WTC11 (cell line): ENCODE results near the gene CHTF8. TPM values are rescaled to one million over a fixed set of nuclear protein-coding genes. Genes with fewer than 3 reads are reported as not detected.
A peak's percentile ranks its signal among the peaks of the same experiment; 100 is the strongest.
"Not testable (repeated sequence)": the region's sequence is repeated elsewhere in the genome, so short reads cannot be mapped to it uniquely, and the experiment has no call there.

Source experiments
- ATAC-seq: fragments of 200-7000 bp; cut with Tn5 transposase; 2 replicates; pipeline ENCODE4 v1.10.0; 2021; ENCODE audit warnings: mild to moderate bottlenecking, moderate library complexity
- CTCF ChIA-PET: fragments of 300-600 bp; sonication (Branson Sonifier 250); formaldehyde crosslinking; loops from one replicate; lab custom pipeline; 2021; ENCODE audit warnings: antibody characterized with exemption; lab: Charles Lee
- POLR2A ChIA-PET: fragments of 350-600 bp; sonication (Branson Sonifier 250); formaldehyde crosslinking; loops from one replicate; lab custom pipeline; 2021; ENCODE audit warnings: antibody characterized with exemption; lab: Charles Lee
- DNase-seq: peaks from one replicate; pipeline ENCODE4 v3.0.0; 2021; ENCODE audit warnings: low spot score
- H3K27ac Mint-ChIP-seq: 2 replicates; pipeline ENCODE4 v1.8.0; 2021; ENCODE audit warnings: mixed read lengths
- H3K27me3 Mint-ChIP-seq: 2 replicates; pipeline ENCODE4 v1.8.0; 2021; ENCODE audit warnings: low read depth, mild to moderate bottlenecking, moderate library complexity, mixed read lengths
- H3K36me3 Mint-ChIP-seq: 2 replicates; pipeline ENCODE4 v1.8.0; 2021; ENCODE audit warnings: mixed read lengths
- H3K4me1 Mint-ChIP-seq: 2 replicates; pipeline ENCODE4 v1.8.0; 2022; ENCODE audit warnings: mixed read lengths
- H3K4me3 Mint-ChIP-seq: 2 replicates; pipeline ENCODE4 v1.8.0; 2021; ENCODE audit warnings: mild to moderate bottlenecking, moderate library complexity, mixed read lengths
- H3K9me3 Mint-ChIP-seq: 2 replicates; pipeline ENCODE4 v1.8.0; 2021; ENCODE audit warnings: mixed read lengths
- AFF4 ChIP-seq: sonication (generic); formaldehyde crosslinking; IDR thresholded peaks from 2 replicates; pipeline ENCODE4 v1.8.1; 2023; ENCODE audit warnings: mild to moderate bottlenecking, missing genetic modification reagents, borderline replicate concordance
- CREB1 ChIP-seq: sonication (generic); formaldehyde crosslinking; IDR thresholded peaks from 2 replicates; pipeline ENCODE4 v1.8.0; 2023; ENCODE audit warnings: mild to moderate bottlenecking, missing genetic modification reagents
- GABPB1 ChIP-seq: sonication (generic); formaldehyde crosslinking; IDR thresholded peaks from 2 replicates; pipeline ENCODE4 v1.8.1; 2023; ENCODE audit warnings: mild to moderate bottlenecking, missing genetic modification reagents
- GTF2I ChIP-seq: fragments of 250-450 bp; sonication (Bioruptor Pico); conservative IDR thresholded peaks from 2 replicates; pipeline ENCODE4 v1.4.0; 2021; ENCODE audit warnings: mild to moderate bottlenecking
- JUN ChIP-seq: sonication (generic); formaldehyde crosslinking; IDR thresholded peaks from 2 replicates; pipeline ENCODE4 v1.8.0; 2023; ENCODE audit warnings: mild to moderate bottlenecking, missing genetic modification reagents
- NFATC4 ChIP-seq: fragments of 250-450 bp; sonication (Bioruptor Pico); IDR thresholded peaks from 2 replicates; pipeline ENCODE4 v1.9.0; 2021; ENCODE audit warnings: mild to moderate bottlenecking
- NFE2L1 ChIP-seq: sonication (generic); formaldehyde crosslinking; IDR thresholded peaks from 2 replicates; pipeline ENCODE4 v1.8.1; 2023; ENCODE audit warnings: missing genetic modification reagents
- NR1H2 ChIP-seq: sonication (generic); formaldehyde crosslinking; IDR thresholded peaks from 2 replicates; pipeline ENCODE4 v1.9.0; 2021; ENCODE audit warnings: mild to moderate bottlenecking, moderate library complexity, missing genetic modification reagents
- SMAD4 ChIP-seq: sonication (generic); formaldehyde crosslinking; IDR thresholded peaks from 2 replicates; pipeline ENCODE4 v1.8.0; 2022; ENCODE audit warnings: mild to moderate bottlenecking, missing genetic modification reagents
- TEAD4 ChIP-seq: sonication (generic); formaldehyde crosslinking; IDR thresholded peaks from 2 replicates; pipeline ENCODE4 v1.8.0; 2022; ENCODE audit warnings: mild to moderate bottlenecking, missing genetic modification reagents
- USF2 ChIP-seq: sonication (generic); formaldehyde crosslinking; IDR thresholded peaks from 2 replicates; pipeline ENCODE4 v1.8.1; 2023; ENCODE audit warnings: mild to moderate bottlenecking, missing genetic modification reagents, moderate library complexity
- total RNA-seq: library from RNA; stranded (reverse); gene quantifications from 3 replicates; pipeline ENCODE4 v1.2.3, GENCODE V29; 2021
- TF ChIP-seq, protein P1 (sequence below): fragments of 250-450 bp; sonication (Bioruptor Pico); IDR thresholded peaks from 2 replicates; pipeline ENCODE4 v1.9.0; 2021; ENCODE audit warnings: mild to moderate bottlenecking, borderline replicate concordance
- TF ChIP-seq, protein P2 (sequence below): sonication (generic); formaldehyde crosslinking; IDR thresholded peaks from 2 replicates; pipeline ENCODE4 v1.8.1; 2023; ENCODE audit warnings: mild to moderate bottlenecking, missing genetic modification reagents

Gene CHTF8
- total RNA-seq, 1 experiment from 2014 or later: 115 TPM

- ChIA-PET CTCF (interaction anchor here (0.6 to 1.9 kb wide), 6 partner anchors 19 to 191 kb away, joined by 3 to 7 read pairs (median 3); no protein-coding TSS in a partner anchor), POLR2A (interaction anchor here (0.6 to 1.5 kb wide), 6 partner anchors 26 to 1925 kb away, joined by 3 to 6 read pairs (median 4); partner anchors contain the start of gene HAS3)
- Mint-ChIP-seq H3K27ac (peak overlapping the region; percentile 98), H3K36me3 (peaks cover 28% of the 10 kb centered on the region), H3K4me3 (peak overlapping the region; percentile 97), H3K4me1 (peaks cover 40% of the 10 kb centered on the region), H3K27me3 (no peaks in the 10 kb centered on the region), H3K9me3 (no peaks in the 10 kb centered on the region)
- ATAC-seq: peak; percentile 29
- no peak for DNase-seq
- TF ChIP-seq, protein P1, sequence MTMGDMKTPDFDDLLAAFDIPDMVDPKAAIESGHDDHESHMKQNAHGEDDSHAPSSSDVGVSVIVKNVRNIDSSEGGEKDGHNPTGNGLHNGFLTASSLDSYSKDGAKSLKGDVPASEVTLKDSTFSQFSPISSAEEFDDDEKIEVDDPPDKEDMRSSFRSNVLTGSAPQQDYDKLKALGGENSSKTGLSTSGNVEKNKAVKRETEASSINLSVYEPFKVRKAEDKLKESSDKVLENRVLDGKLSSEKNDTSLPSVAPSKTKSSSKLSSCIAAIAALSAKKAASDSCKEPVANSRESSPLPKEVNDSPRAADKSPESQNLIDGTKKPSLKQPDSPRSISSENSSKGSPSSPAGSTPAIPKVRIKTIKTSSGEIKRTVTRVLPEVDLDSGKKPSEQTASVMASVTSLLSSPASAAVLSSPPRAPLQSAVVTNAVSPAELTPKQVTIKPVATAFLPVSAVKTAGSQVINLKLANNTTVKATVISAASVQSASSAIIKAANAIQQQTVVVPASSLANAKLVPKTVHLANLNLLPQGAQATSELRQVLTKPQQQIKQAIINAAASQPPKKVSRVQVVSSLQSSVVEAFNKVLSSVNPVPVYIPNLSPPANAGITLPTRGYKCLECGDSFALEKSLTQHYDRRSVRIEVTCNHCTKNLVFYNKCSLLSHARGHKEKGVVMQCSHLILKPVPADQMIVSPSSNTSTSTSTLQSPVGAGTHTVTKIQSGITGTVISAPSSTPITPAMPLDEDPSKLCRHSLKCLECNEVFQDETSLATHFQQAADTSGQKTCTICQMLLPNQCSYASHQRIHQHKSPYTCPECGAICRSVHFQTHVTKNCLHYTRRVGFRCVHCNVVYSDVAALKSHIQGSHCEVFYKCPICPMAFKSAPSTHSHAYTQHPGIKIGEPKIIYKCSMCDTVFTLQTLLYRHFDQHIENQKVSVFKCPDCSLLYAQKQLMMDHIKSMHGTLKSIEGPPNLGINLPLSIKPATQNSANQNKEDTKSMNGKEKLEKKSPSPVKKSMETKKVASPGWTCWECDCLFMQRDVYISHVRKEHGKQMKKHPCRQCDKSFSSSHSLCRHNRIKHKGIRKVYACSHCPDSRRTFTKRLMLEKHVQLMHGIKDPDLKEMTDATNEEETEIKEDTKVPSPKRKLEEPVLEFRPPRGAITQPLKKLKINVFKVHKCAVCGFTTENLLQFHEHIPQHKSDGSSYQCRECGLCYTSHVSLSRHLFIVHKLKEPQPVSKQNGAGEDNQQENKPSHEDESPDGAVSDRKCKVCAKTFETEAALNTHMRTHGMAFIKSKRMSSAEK (CRISPR knock-in tag): no peak
- TF ChIP-seq GTF2I (no peak), JUN (no peak), NFE2L1 (CRISPR knock-in tag) (no peak), USF2 (no peak)
- TF ChIP-seq, protein P2, sequence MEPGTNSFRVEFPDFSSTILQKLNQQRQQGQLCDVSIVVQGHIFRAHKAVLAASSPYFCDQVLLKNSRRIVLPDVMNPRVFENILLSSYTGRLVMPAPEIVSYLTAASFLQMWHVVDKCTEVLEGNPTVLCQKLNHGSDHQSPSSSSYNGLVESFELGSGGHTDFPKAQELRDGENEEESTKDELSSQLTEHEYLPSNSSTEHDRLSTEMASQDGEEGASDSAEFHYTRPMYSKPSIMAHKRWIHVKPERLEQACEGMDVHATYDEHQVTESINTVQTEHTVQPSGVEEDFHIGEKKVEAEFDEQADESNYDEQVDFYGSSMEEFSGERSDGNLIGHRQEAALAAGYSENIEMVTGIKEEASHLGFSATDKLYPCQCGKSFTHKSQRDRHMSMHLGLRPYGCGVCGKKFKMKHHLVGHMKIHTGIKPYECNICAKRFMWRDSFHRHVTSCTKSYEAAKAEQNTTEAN (CRISPR knock-in tag): no peak
Measured at GRCh38 chr16:69131167-69131838, 1.1 kb downstream of the CHTF8 start.

- CTCF ChIA-PET: interaction anchor here (1.6 to 2.1 kb wide), 3 partner anchors 18 to 283 kb away, joined by 4 to 7 read pairs (median 5); no protein-coding TSS in a partner anchor
- TF ChIP-seq NFATC4 (0 out of 2 replicates have a peak, but pooled peaks have one; percentile 44), TEAD4 (CRISPR knock-in tag) (no peak)
- Mint-ChIP-seq H3K4me1 (peaks cover 40% of the 10 kb centered on the region), H3K9me3 (no peaks in the 10 kb centered on the region), H3K27me3 (no peaks in the 10 kb centered on the region), H3K27ac (peak overlapping the region; percentile 85; the same call in 1 of the 2 replicates), H3K36me3 (peaks cover 28% of the 10 kb centered on the region), H3K4me3 (peak overlapping the region; percentile 97)
- no peak for ATAC-seq
- POLR2A ChIA-PET: interaction anchor here (0.6 kb wide), 1 partner anchor 177 kb away, joined by 6 read pairs; no protein-coding TSS in a partner anchor
- DNase-seq: no peak
Measured at GRCh38 chr16:69130461-69130860, 1.9 kb downstream of the CHTF8 start.

DNA sequence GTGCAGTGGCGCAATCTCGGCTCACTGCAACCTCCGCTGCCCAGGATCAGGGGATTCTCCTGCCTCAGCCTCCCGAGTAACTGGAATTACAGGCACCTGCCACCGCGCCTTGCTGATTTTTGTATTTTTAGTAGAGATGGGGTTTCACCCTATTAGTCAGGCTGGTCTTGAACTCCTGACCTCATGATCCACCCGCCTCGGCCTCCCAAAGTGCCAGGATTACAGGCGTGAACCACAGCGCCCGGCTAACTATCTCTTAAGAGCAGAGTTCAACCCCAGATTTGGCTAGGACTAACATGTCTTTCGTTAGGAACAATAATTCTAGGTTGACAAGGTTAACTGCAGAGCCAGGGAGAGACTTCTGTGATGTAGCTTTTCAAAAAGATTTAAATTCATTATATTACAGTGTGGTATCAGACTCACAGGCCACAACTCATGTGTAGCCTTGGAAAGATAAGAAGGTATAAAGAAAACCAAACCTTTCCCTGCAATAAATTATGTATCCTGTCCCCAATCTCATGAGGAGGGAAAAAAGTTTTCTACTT is 4.3 kb downstream of the CHTF8 start:
- H3K4me3 Mint-ChIP-seq: no peak overlapping the region
- TF ChIP-seq NR1H2 (CRISPR knock-in tag): no peak
- no peak for TF ChIP-seq CREB1 (CRISPR knock-in tag)
- no peak for TF ChIP-seq GABPB1 (CRISPR knock-in tag)
- no peak for TF ChIP-seq AFF4 (CRISPR knock-in tag)
- no peak for TF ChIP-seq SMAD4 (CRISPR knock-in tag)
- ChIA-PET CTCF (interaction anchor here (1.1 to 1.5 kb wide), 2 partner anchors 12 to 281 kb away, joined by 5 to 6 read pairs; no protein-coding TSS in a partner anchor), POLR2A (no interaction called here)
- peaks cover 16% of the 10 kb centered on the region for H3K36me3 Mint-ChIP-seq
- H3K27me3 Mint-ChIP-seq: no peaks in the 10 kb centered on the region
- H3K27ac Mint-ChIP-seq: no peak overlapping the region
- ATAC-seq (no peak), DNase-seq (no peak)
- H3K4me1 Mint-ChIP-seq: peaks cover 21% of the 10 kb centered on the region
- no peaks in the 10 kb centered on the region for H3K9me3 Mint-ChIP-seq

- H3K9me3 Mint-ChIP-seq, H3K4me3 Mint-ChIP-seq, DNase-seq, H3K27ac Mint-ChIP-seq, POLR2A ChIA-PET, H3K27me3 Mint-ChIP-seq, ATAC-seq: not testable (repeated sequence)
- CTCF ChIA-PET: interaction anchor here (0.6 to 1.5 kb wide), 4 partner anchors 11 to 279 kb away, joined by 3 to 6 read pairs (median 4); partner anchors contain the start of gene PDF
- Mint-ChIP-seq H3K4me1 (peaks cover 19% of the 10 kb centered on the region), H3K36me3 (peaks cover 19% of the 10 kb centered on the region)
Measured at GRCh38 chr16:69126801-69127200, 5.6 kb downstream of the CHTF8 start.
